ENCODE data around the gene TMEM175. TPM values are rescaled to one million over a fixed set of nuclear protein-coding genes. Genes with fewer than 3 reads are reported as not detected.

The TMEM175 gene
- total and polyA plus RNA-seq, 8 donors: 10.0 to 96.6 (median 16.4) TPM

DNA sequence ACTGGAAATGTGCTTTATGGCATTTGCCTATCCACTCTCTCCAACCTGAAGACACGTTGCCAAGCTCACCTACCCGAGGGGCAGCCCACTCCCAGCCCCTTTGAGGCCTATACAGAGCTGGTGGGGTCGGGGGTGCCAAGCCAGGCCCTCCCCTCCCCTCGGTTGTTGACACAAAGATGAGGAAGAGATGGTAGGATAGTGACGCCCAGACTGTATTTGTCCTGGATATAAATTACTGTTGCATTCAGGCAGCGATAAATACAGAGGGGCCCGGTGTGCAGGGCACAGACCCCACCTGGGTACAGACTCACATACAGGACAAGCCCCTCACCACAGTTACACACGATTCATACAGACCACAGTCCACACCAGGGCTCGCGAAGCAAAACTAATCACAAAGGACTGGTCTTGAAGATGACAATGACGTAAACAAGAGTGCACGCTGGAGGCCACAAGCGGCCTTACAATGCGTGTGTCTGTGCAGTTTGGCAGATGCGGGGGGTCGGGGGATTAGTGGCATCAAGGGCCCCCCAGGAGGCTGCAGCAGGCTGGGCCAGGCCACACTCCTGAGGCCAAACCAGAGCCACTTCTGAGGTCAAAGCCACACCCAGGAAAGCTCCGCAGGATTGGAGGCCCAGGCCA lies 26.6 kb downstream of the TMEM175 start:
- Histone ChIP-seq H3K4me1 (no peaks in the 10 kb centered on the region), H3K27ac (no peak overlapping the region), H3K27me3 (no peaks in the 10 kb centered on the region), H3K9me3 (no peaks in the 10 kb centered on the region), H3K36me3 (no peaks in the 10 kb centered on the region), H3K4me3 (no peak overlapping the region)
- no peak for ATAC-seq
- peak in 2 of 6 donors; percentile 1 to 35 for DNase-seq
- WGBS, 2 donors: 82% methylated on average over 16 to 17 of the region's 17 CpGs
- TF ChIP-seq, protein P1, sequence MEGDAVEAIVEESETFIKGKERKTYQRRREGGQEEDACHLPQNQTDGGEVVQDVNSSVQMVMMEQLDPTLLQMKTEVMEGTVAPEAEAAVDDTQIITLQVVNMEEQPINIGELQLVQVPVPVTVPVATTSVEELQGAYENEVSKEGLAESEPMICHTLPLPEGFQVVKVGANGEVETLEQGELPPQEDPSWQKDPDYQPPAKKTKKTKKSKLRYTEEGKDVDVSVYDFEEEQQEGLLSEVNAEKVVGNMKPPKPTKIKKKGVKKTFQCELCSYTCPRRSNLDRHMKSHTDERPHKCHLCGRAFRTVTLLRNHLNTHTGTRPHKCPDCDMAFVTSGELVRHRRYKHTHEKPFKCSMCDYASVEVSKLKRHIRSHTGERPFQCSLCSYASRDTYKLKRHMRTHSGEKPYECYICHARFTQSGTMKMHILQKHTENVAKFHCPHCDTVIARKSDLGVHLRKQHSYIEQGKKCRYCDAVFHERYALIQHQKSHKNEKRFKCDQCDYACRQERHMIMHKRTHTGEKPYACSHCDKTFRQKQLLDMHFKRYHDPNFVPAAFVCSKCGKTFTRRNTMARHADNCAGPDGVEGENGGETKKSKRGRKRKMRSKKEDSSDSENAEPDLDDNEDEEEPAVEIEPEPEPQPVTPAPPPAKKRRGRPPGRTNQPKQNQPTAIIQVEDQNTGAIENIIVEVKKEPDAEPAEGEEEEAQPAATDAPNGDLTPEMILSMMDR (IDR thresholded peaks at IDR 0.05): no peak
- FAIRE-seq: no peak
- intact Hi-C loops (cut with DNase I): no loop called here

DNA sequence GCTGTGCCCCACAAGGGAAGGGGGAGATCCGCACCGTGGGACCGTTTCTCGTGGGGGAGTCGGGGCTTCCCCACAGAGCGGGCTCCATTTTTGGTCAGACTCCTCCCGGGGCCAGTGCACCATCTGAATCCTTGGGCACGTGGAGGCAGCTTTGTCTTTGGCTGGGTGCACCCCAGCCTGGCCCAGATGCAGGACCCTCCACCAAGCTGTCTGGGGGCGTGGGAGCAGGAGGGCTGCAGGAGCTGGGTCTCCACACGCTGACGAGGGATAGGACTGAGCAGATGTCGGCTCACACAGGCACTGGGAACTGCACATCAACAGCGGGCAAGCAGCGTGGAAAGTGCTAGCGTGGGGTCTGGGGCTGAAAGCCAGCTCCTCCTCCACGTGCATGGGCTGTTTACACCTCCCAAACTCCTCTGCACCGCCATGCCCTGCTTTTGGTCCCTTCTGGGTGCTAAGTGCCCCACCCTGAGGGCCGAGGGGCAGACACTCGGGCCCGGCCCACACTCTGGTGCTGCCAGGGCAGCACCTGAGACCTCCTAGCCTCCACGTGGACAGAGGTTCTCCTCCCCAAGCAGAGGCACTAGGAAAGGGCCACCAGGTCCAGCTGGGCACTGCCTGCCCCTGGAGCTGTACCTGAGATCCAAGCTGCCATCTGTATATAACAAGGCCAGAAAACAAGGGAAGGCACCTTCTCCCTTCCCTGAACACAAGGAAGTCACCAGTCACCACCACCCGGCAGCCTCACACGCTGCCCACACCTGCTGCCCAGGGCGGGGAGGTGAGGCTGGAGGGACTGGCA lies 27.3 kb downstream of the TMEM175 start:
- Histone ChIP-seq H3K4me1 (no peaks in the 10 kb centered on the region), H3K27me3 (no peaks in the 10 kb centered on the region), H3K36me3 (no peaks in the 10 kb centered on the region), H3K4me3 (no peak overlapping the region), H3K9me3 (no peaks in the 10 kb centered on the region), H3K27ac (no peak overlapping the region)
- intact Hi-C loops (cut with DNase I): no loop called here
- ATAC-seq (no peak), DNase-seq (peak in 3 of 6 donors; percentile 2 to 44 (median 13)), FAIRE-seq (no peak)
- TF ChIP-seq, protein P1 (IDR thresholded peaks at IDR 0.05): no peak
- WGBS, 2 donors: 86 to 89% methylated on average over 23 to 24 of the region's 24 CpGs

DNA sequence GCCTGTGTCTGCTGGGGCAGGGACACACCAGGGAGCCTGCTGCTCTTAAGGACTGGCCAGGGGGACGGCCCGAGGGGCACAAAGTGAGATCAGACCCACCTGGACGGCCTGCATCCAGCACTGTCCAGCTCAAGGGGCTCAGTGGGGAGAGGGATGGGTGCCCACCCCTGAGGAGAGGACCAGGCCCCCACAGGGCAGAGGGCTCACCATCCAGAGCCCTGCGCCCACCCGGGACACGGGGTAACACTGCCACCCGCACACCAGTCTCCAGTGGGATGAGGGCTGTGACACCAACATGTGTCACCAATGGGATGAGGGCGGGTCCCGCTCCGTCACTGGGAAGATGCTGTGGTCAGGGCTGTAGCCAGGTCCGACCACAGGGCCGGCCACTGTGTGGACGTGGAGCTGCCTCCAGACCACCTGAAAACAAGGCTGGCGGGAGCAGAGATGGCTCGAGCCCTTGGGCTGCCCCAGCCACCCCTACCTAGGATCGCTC lies 27.9 kb downstream of the TMEM175 start:
- H3K9me3 ChIP-seq: no peaks in the 10 kb centered on the region
- FAIRE-seq: no peak
- H3K36me3 ChIP-seq: no peaks in the 10 kb centered on the region
- no peak overlapping the region for H3K27ac ChIP-seq
- DNase-seq: peak in 2 of 6 donors; percentile 52 to 75
- TF ChIP-seq, protein P1 (IDR thresholded peaks at IDR 0.05): no peak
- intact Hi-C loops (cut with DNase I): no loop called here
- no peaks in the 10 kb centered on the region for H3K27me3 ChIP-seq
- no peak overlapping the region for H3K4me3 ChIP-seq
- no peaks in the 10 kb centered on the region for H3K4me1 ChIP-seq
- 87 to 90% methylated on average over 15 to 16 of the region's 16 CpGs for WGBS, 2 donors
- ATAC-seq: peak in 1 of 4 donors; percentile 6

DNA sequence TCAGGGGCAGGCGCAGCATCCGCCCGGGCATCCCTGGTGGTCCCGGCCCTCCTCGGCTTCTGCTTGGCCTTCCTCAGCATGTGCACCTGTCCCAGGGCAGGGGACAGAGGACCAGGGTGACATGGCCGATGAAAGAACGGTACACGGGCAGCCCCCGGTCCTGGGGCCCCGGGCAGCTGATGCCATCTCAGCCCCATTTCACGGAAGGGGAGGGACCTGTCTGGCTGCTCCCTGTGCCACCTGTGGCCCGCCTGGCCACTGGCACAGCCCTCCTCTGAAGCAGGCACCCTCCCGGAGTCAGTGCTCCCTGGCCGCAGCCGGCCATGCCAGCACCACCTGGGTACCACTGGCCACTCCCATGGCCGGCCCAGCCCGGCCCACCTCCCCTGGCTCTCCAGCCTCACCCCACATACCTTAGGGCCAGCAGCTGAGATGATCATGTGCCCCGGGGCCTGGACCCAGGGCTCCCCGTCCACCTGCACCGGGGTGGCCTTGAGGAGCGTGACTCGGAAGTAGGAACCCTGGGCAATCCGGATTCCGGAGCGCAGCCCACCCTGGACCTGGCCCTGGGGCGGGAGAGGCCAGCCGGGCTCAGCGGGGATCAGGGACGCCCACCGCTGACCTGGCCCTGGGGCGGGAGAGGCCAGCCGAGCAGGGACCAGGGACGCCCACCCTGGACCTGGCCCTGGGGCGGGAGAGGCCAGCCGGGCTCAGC lies 28.5 kb downstream of the TMEM175 start:
- no peak overlapping the region for H3K4me3 ChIP-seq
- no peaks in the 10 kb centered on the region for H3K27me3 ChIP-seq
- ATAC-seq (no peak), FAIRE-seq (no peak), DNase-seq (peak in 2 of 6 donors; percentile 12 to 73)
- H3K27ac ChIP-seq: no peak overlapping the region
- no peaks in the 10 kb centered on the region for H3K9me3 ChIP-seq
- intact Hi-C loops (cut with DNase I): no loop called here
- no peaks in the 10 kb centered on the region for H3K4me1 ChIP-seq
- TF ChIP-seq, protein P1 (IDR thresholded peaks at IDR 0.05): no peak
- no peaks in the 10 kb centered on the region for H3K36me3 ChIP-seq
- WGBS, 2 donors: 89 to 93% methylated on average over 31 to 35 of the region's 35 CpGs

Measured in pancreas (tissue), 10 donors.